WTC11 (cell line): ENCODE measurements around the gene CDK6. TPM values are rescaled to one million over a fixed set of nuclear protein-coding genes. Genes with fewer than 3 reads are reported as not detected.

Experiments used
- ATAC-seq: fragments of 200-7000 bp; cut with Tn5 transposase; 2 replicates; pipeline ENCODE4 v1.10.0; 2021; ENCODE audit warnings: mild to moderate bottlenecking, moderate library complexity
- CTCF ChIA-PET: fragments of 300-600 bp; sonication (Branson Sonifier 250); formaldehyde crosslinking; loops from one replicate; lab custom pipeline; 2021; ENCODE audit warnings: antibody characterized with exemption; lab: Charles Lee
- POLR2A ChIA-PET: fragments of 350-600 bp; sonication (Branson Sonifier 250); formaldehyde crosslinking; loops from one replicate; lab custom pipeline; 2021; ENCODE audit warnings: antibody characterized with exemption; lab: Charles Lee
- DNase-seq: peaks from one replicate; pipeline ENCODE4 v3.0.0; 2021; ENCODE audit warnings: low spot score
- H3K27ac Mint-ChIP-seq: 2 replicates; pipeline ENCODE4 v1.8.0; 2021; ENCODE audit warnings: mixed read lengths
- H3K27me3 Mint-ChIP-seq: 2 replicates; pipeline ENCODE4 v1.8.0; 2021; ENCODE audit warnings: low read depth, mild to moderate bottlenecking, moderate library complexity, mixed read lengths
- H3K36me3 Mint-ChIP-seq: 2 replicates; pipeline ENCODE4 v1.8.0; 2021; ENCODE audit warnings: mixed read lengths
- H3K4me1 Mint-ChIP-seq: 2 replicates; pipeline ENCODE4 v1.8.0; 2022; ENCODE audit warnings: mixed read lengths
- H3K4me3 Mint-ChIP-seq: 2 replicates; pipeline ENCODE4 v1.8.0; 2021; ENCODE audit warnings: mild to moderate bottlenecking, moderate library complexity, mixed read lengths
- H3K9me3 Mint-ChIP-seq: 2 replicates; pipeline ENCODE4 v1.8.0; 2021; ENCODE audit warnings: mixed read lengths
- AFF4 ChIP-seq: sonication (generic); formaldehyde crosslinking; IDR thresholded peaks from 2 replicates; pipeline ENCODE4 v1.8.1; 2023; ENCODE audit warnings: mild to moderate bottlenecking, missing genetic modification reagents, borderline replicate concordance
- CREB1 ChIP-seq: sonication (generic); formaldehyde crosslinking; IDR thresholded peaks from 2 replicates; pipeline ENCODE4 v1.8.0; 2023; ENCODE audit warnings: mild to moderate bottlenecking, missing genetic modification reagents
- CREM ChIP-seq: sonication (generic); formaldehyde crosslinking; IDR thresholded peaks from 2 replicates; pipeline ENCODE4 v1.8.1; 2022; ENCODE audit warnings: mild to moderate bottlenecking, missing genetic modification reagents, moderate library complexity
- ESRRA ChIP-seq: sonication (generic); formaldehyde crosslinking; IDR thresholded peaks from 2 replicates; pipeline ENCODE4 v1.8.1; 2022; ENCODE audit warnings: mild to moderate bottlenecking, missing genetic modification reagents, borderline replicate concordance
- ETV6 ChIP-seq: sonication (generic); formaldehyde crosslinking; IDR thresholded peaks from 2 replicates; pipeline ENCODE4 v1.8.1; 2022; ENCODE audit warnings: mild to moderate bottlenecking, missing genetic modification reagents
- GABPB1 ChIP-seq: sonication (generic); formaldehyde crosslinking; IDR thresholded peaks from 2 replicates; pipeline ENCODE4 v1.8.1; 2023; ENCODE audit warnings: mild to moderate bottlenecking, missing genetic modification reagents
- GRHL2 ChIP-seq: fragments of 250-450 bp; sonication (Bioruptor Pico); IDR thresholded peaks from 2 replicates; pipeline ENCODE4 v1.8.0; 2022; ENCODE audit warnings: mild to moderate bottlenecking, moderate library complexity; ENCODE audit not compliant: insufficient replicate concordance, severe bottlenecking
- IRF2 ChIP-seq: sonication (generic); formaldehyde crosslinking; IDR thresholded peaks from 2 replicates; pipeline ENCODE4 v1.8.0; 2022; ENCODE audit warnings: low read depth, missing genetic modification reagents, borderline replicate concordance
- JUN ChIP-seq: sonication (generic); formaldehyde crosslinking; IDR thresholded peaks from 2 replicates; pipeline ENCODE4 v1.8.0; 2023; ENCODE audit warnings: mild to moderate bottlenecking, missing genetic modification reagents
- NFATC4 ChIP-seq: fragments of 250-450 bp; sonication (Bioruptor Pico); IDR thresholded peaks from 2 replicates; pipeline ENCODE4 v1.9.0; 2021; ENCODE audit warnings: mild to moderate bottlenecking
- NR3C1 ChIP-seq: sonication (generic); formaldehyde crosslinking; conservative IDR thresholded peaks from 2 replicates; pipeline ENCODE4 v1.8.1; 2023; ENCODE audit warnings: low read depth, mild to moderate bottlenecking, missing genetic modification reagents
- OVOL2 ChIP-seq: fragments of 250-450 bp; sonication (Bioruptor Pico); IDR thresholded peaks from 2 replicates; pipeline ENCODE4 v1.9.0; 2021; ENCODE audit warnings: mild to moderate bottlenecking, borderline replicate concordance
- PRRX2 ChIP-seq: fragments of 250-450 bp; sonication (Bioruptor Pico); IDR thresholded peaks from 2 replicates; pipeline ENCODE4 v1.8.0; 2021; ENCODE audit warnings: mild to moderate bottlenecking
- RORB ChIP-seq: fragments of 250-450 bp; sonication (Bioruptor Pico); IDR thresholded peaks from 2 replicates; pipeline ENCODE4 v1.9.0; 2021; ENCODE audit warnings: mild to moderate bottlenecking
- SMAD4 ChIP-seq: sonication (generic); formaldehyde crosslinking; IDR thresholded peaks from 2 replicates; pipeline ENCODE4 v1.8.0; 2022; ENCODE audit warnings: mild to moderate bottlenecking, missing genetic modification reagents
- TCF7 ChIP-seq: sonication (generic); formaldehyde crosslinking; IDR thresholded peaks from 2 replicates; pipeline ENCODE4 v1.8.0; 2022; ENCODE audit warnings: mild to moderate bottlenecking, low read depth, missing genetic modification reagents, moderate library complexity
- ZMAT4 ChIP-seq: fragments of 250-450 bp; sonication (Bioruptor Pico); IDR thresholded peaks from 2 replicates; pipeline ENCODE4 v1.9.0; 2021; ENCODE audit warnings: mild to moderate bottlenecking
- ZNF219 ChIP-seq: sonication (generic); formaldehyde crosslinking; IDR thresholded peaks from 2 replicates; pipeline ENCODE4 v1.8.0; 2023; ENCODE audit warnings: missing genetic modification reagents, mild to moderate bottlenecking, borderline replicate concordance
- ZNF317 ChIP-seq: sonication (generic); formaldehyde crosslinking; IDR thresholded peaks from 2 replicates; pipeline ENCODE4 v1.8.1; 2023; ENCODE audit warnings: low read depth, mild to moderate bottlenecking, moderate library complexity, missing genetic modification reagents, borderline replicate concordance
- ZNF423 ChIP-seq: fragments of 250-450 bp; sonication (Bioruptor Pico); IDR thresholded peaks from 2 replicates; pipeline ENCODE4 v2.1.2; 2022; ENCODE audit warnings: mild to moderate bottlenecking, moderate library complexity
- total RNA-seq: library from RNA; stranded (reverse); gene quantifications from 3 replicates; pipeline ENCODE4 v1.2.3, GENCODE V29; 2021
- TF ChIP-seq, protein P1 (sequence below): sonication (generic); formaldehyde crosslinking; IDR thresholded peaks from 2 replicates; pipeline ENCODE4 v1.8.0; 2022; ENCODE audit warnings: mild to moderate bottlenecking, missing genetic modification reagents
- TF ChIP-seq, protein P2 (sequence below): sonication (generic); formaldehyde crosslinking; IDR thresholded peaks from 2 replicates; pipeline ENCODE4 v1.8.0; 2022; ENCODE audit warnings: missing genetic modification reagents
- TF ChIP-seq, protein P3 (sequence below): sonication (generic); formaldehyde crosslinking; IDR thresholded peaks from 2 replicates; pipeline ENCODE4 v1.8.1; 2022; ENCODE audit warnings: low read depth, mild to moderate bottlenecking, moderate library complexity, missing genetic modification reagents, borderline replicate concordance
- TF ChIP-seq, protein P4 (sequence below): fragments of 250-450 bp; sonication (Bioruptor Pico); IDR thresholded peaks from 2 replicates; pipeline ENCODE4 v1.8.0; 2021; ENCODE audit warnings: mild to moderate bottlenecking

Gene CDK6
- total RNA-seq, 1 experiment from 2014 or later: 47.2 TPM

DNA sequence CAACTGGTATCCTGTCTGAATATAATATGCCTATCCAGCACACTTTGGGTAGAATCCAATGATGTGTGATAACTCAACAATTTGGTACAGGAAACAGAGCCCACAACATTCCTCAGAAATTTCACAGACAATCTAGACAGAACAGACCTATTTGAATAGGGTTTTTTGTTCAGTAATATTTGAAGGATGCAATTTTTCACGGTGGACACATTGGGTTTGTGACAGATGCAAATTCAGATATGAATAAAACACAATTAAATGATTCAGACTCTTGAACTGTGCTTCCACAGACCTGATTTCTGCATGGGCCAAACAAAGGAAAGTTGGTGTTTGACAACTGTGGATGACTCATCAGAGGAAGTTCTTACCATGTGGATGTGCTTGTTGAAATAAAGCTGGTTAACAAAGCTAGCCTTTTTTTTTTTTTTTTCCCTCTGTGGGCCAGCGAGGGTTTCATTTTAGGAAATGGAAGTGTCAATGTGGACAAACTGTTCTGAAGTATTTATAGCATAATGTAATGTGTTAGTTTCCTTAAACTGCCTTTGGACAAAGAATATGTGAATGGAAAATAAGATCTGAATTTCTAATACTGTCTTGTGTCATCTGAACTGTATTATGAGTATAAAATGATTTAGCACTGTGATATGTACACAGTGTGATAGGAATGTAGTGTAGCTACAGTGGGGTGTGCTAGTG lies 203.0 kb downstream of the CDK6 start:
- Mint-ChIP-seq H3K27me3 (no peaks in the 10 kb centered on the region; the same call in 1 of the 2 replicates), H3K36me3 (no peaks in the 10 kb centered on the region), H3K27ac (no peak overlapping the region), H3K4me3 (no peak overlapping the region), H3K9me3 (no peaks in the 10 kb centered on the region), H3K4me1 (peaks cover 24% of the 10 kb centered on the region)
- ATAC-seq (0 out of 2 replicates have a peak, but pooled peaks have one; percentile 30), DNase-seq (no peak)
- CTCF ChIA-PET: interaction anchor here (1.1 to 1.6 kb wide), 2 partner anchors 12 to 43 kb away, joined by 3 to 5 read pairs; partner anchors contain the start of gene FAM133B
- TF ChIP-seq ZNF317 (CRISPR knock-in tag) (no peak), SMAD4 (no peak), ZNF423 (CRISPR knock-in tag) (no peak), PRRX2 (CRISPR knock-in tag) (no peak), OVOL2 (CRISPR knock-in tag) (no peak), RORB (CRISPR knock-in tag) (no peak), ESRRA (CRISPR knock-in tag) (no peak), GABPB1 (CRISPR knock-in tag) (no peak), JUN (CRISPR knock-in tag) (no peak), NFATC4 (CRISPR knock-in tag) (no peak), ETV6 (CRISPR knock-in tag) (no peak), TCF7 (CRISPR knock-in tag) (no peak), CREM (CRISPR knock-in tag) (no peak), IRF2 (CRISPR knock-in tag) (no peak)
- TF ChIP-seq, protein P1, sequence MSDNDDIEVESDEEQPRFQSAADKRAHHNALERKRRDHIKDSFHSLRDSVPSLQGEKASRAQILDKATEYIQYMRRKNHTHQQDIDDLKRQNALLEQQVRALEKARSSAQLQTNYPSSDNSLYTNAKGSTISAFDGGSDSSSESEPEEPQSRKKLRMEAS: no peak
- TF ChIP-seq, protein P2, sequence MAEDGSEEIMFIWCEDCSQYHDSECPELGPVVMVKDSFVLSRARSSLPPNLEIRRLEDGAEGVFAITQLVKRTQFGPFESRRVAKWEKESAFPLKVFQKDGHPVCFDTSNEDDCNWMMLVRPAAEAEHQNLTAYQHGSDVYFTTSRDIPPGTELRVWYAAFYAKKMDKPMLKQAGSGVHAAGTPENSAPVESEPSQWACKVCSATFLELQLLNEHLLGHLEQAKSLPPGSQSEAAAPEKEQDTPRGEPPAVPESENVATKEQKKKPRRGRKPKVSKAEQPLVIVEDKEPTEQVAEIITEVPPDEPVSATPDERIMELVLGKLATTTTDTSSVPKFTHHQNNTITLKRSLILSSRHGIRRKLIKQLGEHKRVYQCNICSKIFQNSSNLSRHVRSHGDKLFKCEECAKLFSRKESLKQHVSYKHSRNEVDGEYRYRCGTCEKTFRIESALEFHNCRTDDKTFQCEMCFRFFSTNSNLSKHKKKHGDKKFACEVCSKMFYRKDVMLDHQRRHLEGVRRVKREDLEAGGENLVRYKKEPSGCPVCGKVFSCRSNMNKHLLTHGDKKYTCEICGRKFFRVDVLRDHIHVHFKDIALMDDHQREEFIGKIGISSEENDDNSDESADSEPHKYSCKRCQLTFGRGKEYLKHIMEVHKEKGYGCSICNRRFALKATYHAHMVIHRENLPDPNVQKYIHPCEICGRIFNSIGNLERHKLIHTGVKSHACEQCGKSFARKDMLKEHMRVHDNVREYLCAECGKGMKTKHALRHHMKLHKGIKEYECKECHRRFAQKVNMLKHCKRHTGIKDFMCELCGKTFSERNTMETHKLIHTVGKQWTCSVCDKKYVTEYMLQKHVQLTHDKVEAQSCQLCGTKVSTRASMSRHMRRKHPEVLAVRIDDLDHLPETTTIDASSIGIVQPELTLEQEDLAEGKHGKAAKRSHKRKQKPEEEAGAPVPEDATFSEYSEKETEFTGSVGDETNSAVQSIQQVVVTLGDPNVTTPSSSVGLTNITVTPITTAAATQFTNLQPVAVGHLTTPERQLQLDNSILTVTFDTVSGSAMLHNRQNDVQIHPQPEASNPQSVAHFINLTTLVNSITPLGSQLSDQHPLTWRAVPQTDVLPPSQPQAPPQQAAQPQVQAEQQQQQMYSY (CRISPR knock-in tag): no peak
- TF ChIP-seq, protein P3, sequence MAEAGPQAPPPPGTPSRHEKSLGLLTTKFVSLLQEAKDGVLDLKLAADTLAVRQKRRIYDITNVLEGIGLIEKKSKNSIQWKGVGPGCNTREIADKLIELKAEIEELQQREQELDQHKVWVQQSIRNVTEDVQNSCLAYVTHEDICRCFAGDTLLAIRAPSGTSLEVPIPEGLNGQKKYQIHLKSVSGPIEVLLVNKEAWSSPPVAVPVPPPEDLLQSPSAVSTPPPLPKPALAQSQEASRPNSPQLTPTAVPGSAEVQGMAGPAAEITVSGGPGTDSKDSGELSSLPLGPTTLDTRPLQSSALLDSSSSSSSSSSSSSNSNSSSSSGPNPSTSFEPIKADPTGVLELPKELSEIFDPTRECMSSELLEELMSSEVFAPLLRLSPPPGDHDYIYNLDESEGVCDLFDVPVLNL: no peak
- POLR2A ChIA-PET: interaction anchor here (0.6 kb wide), 2 partner anchors 11 to 30 kb away, joined by 4 to 5 read pairs; no protein-coding TSS in a partner anchor

GRCh38 chr7:92632791-92633190 lies 203.6 kb downstream of the CDK6 start:
- DNase-seq: no peak
- no peak overlapping the region for H3K27ac Mint-ChIP-seq
- ChIA-PET POLR2A (interaction anchor here (0.6 kb wide), 2 partner anchors 11 to 29 kb away, joined by 4 to 5 read pairs; no protein-coding TSS in a partner anchor), CTCF (interaction anchor here (0.7 to 1.6 kb wide), 3 partner anchors 13 to 42 kb away, joined by 3 to 5 read pairs (median 3); partner anchors contain the start of gene FAM133B)
- H3K9me3 Mint-ChIP-seq: no peaks in the 10 kb centered on the region
- no peak for ATAC-seq
- no peak overlapping the region for H3K4me3 Mint-ChIP-seq
- peaks cover 24% of the 10 kb centered on the region for H3K4me1 Mint-ChIP-seq
- no peaks in the 10 kb centered on the region for H3K36me3 Mint-ChIP-seq
- no peaks in the 10 kb centered on the region; the same call in 1 of the 2 replicates for H3K27me3 Mint-ChIP-seq
- TF ChIP-seq ZNF219 (CRISPR knock-in tag) (no peak), ZMAT4 (CRISPR knock-in tag) (no peak), NR3C1 (CRISPR knock-in tag) (no peak), OVOL2 (CRISPR knock-in tag) (no peak), CREB1 (CRISPR knock-in tag) (no peak), GRHL2 (CRISPR knock-in tag) (no peak), AFF4 (CRISPR knock-in tag) (no peak)
- TF ChIP-seq, protein P4, sequence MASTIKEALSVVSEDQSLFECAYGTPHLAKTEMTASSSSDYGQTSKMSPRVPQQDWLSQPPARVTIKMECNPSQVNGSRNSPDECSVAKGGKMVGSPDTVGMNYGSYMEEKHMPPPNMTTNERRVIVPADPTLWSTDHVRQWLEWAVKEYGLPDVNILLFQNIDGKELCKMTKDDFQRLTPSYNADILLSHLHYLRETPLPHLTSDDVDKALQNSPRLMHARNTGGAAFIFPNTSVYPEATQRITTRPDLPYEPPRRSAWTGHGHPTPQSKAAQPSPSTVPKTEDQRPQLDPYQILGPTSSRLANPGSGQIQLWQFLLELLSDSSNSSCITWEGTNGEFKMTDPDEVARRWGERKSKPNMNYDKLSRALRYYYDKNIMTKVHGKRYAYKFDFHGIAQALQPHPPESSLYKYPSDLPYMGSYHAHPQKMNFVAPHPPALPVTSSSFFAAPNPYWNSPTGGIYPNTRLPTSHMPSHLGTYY (CRISPR knock-in tag): no peak
- TF ChIP-seq, protein P1: no peak
